ENCODE results near the gene TUBB2A. TPM values are rescaled to one million over a fixed set of nuclear protein-coding genes. Genes with fewer than 3 reads are reported as not detected.

The TUBB2A gene
- total and polyA plus RNA-seq, 2 of the 13 experiments (the other 11 are each of a cell fraction or from before 2014, with no cell fraction given) = 35.3 to 106 TPM

DNA sequence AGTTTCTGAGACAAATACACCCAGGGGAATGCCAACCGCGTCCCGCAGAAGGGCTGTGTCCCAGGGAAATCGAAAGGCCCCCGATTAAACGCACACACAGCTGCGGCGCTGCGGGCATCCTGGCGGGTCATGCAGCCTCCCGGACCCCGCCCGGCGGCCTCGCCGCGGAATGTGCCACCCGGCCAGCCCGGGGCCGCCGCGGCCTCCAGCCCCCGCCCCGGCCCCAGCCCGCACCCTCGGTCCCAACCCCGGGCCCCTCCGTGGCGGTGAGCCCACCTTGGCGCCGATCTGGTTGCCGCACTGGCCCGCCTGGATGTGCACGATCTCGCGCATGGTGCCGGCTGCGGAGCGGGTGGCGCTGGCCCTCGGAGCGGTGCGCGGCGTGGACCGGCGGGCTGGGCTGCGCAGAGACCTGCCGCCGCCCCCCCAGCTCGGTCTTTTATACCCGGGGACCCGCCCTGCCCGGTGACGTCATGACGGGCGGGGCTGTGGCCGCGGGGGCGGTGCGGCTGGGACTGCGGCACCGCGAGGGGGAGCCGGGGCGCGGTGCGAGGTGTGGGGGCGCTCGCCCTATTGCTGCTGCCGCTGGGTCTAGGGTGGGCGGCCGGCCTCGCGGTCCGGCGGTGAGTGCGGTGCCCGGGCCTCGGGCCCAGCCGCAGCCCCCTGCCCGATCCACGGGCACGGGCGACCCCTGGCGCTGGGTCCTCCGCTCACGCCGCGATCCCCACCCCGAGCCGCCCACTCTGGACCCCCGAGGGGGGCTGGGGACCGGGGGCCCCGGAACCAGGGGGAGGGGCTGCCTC is at the start of gene TUBB2A (continued):
- TF ChIP-seq, protein P1, sequence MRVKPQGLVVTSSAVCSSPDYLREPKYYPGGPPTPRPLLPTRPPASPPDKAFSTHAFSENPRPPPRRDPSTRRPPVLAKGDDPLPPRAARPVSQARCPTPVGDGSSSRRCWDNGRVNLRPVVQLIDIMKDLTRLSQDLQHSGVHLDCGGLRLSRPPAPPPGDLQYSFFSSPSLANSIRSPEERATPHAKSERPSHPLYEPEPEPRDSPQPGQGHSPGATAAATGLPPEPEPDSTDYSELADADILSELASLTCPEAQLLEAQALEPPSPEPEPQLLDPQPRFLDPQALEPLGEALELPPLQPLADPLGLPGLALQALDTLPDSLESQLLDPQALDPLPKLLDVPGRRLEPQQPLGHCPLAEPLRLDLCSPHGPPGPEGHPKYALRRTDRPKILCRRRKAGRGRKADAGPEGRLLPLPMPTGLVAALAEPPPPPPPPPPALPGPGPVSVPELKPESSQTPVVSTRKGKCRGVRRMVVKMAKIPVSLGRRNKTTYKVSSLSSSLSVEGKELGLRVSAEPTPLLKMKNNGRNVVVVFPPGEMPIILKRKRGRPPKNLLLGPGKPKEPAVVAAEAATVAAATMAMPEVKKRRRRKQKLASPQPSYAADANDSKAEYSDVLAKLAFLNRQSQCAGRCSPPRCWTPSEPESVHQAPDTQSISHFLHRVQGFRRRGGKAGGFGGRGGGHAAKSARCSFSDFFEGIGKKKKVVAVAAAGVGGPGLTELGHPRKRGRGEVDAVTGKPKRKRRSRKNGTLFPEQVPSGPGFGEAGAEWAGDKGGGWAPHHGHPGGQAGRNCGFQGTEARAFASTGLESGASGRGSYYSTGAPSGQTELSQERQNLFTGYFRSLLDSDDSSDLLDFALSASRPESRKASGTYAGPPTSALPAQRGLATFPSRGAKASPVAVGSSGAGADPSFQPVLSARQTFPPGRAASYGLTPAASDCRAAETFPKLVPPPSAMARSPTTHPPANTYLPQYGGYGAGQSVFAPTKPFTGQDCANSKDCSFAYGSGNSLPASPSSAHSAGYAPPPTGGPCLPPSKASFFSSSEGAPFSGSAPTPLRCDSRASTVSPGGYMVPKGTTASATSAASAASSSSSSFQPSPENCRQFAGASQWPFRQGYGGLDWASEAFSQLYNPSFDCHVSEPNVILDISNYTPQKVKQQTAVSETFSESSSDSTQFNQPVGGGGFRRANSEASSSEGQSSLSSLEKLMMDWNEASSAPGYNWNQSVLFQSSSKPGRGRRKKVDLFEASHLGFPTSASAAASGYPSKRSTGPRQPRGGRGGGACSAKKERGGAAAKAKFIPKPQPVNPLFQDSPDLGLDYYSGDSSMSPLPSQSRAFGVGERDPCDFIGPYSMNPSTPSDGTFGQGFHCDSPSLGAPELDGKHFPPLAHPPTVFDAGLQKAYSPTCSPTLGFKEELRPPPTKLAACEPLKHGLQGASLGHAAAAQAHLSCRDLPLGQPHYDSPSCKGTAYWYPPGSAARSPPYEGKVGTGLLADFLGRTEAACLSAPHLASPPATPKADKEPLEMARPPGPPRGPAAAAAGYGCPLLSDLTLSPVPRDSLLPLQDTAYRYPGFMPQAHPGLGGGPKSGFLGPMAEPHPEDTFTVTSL (CRISPR knock-in tag; IDR thresholded peaks at IDR 0.05; ENCODE audit: borderline replicate concordance) = peak; percentile 22; the same call in 1 of the 2 replicates
- TF ChIP-seq, protein P2, sequence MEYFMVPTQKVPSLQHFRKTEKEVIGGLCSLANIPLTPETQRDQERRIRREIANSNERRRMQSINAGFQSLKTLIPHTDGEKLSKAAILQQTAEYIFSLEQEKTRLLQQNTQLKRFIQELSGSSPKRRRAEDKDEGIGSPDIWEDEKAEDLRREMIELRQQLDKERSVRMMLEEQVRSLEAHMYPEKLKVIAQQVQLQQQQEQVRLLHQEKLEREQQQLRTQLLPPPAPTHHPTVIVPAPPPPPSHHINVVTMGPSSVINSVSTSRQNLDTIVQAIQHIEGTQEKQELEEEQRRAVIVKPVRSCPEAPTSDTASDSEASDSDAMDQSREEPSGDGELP (IDR thresholded peaks at IDR 0.05; ENCODE audit: borderline replicate concordance, low read depth) = peak; percentile 7; the same call in 1 of the 2 replicates
- TF ChIP-seq ZNF292 (CRISPR knock-in tag; IDR thresholded peaks at IDR 0.05; ENCODE audit: borderline replicate concordance, low read depth) = no peak
- TF ChIP-seq MTA1 (CRISPR knock-in tag; IDR thresholded peaks at IDR 0.05; ENCODE audit: borderline replicate concordance) = peak; percentile 60
- TF ChIP-seq SKI (IDR thresholded peaks at IDR 0.05; ENCODE audit: partially characterized antibody) = peak; percentile 71
- TF ChIP-seq TEAD3 (CRISPR knock-in tag; optimal IDR thresholded peaks at IDR 0.05; ENCODE audit: borderline replicate concordance) = peak; percentile 41
- TF ChIP-seq, protein P3, sequence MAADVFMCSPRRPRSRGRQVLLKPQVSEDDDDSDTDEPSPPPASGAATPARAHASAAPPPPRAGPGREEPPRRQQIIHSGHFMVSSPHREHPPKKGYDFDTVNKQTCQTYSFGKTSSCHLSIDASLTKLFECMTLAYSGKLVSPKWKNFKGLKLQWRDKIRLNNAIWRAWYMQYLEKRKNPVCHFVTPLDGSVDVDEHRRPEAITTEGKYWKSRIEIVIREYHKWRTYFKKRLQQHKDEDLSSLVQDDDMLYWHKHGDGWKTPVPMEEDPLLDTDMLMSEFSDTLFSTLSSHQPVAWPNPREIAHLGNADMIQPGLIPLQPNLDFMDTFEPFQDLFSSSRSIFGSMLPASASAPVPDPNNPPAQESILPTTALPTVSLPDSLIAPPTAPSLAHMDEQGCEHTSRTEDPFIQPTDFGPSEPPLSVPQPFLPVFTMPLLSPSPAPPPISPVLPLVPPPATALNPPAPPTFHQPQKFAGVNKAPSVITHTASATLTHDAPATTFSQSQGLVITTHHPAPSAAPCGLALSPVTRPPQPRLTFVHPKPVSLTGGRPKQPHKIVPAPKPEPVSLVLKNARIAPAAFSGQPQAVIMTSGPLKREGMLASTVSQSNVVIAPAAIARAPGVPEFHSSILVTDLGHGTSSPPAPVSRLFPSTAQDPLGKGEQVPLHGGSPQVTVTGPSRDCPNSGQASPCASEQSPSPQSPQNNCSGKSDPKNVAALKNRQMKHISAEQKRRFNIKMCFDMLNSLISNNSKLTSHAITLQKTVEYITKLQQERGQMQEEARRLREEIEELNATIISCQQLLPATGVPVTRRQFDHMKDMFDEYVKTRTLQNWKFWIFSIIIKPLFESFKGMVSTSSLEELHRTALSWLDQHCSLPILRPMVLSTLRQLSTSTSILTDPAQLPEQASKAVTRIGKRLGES (CRISPR knock-in tag; IDR thresholded peaks at IDR 0.05; ENCODE audit: borderline replicate concordance) = no peak; the same call in 1 of the 2 replicates
- TF ChIP-seq ZNF724P (CRISPR knock-in tag; IDR thresholded peaks at IDR 0.05; ENCODE audit: borderline replicate concordance) = peak; percentile 92
- TF ChIP-seq ZNF607 (CRISPR knock-in tag; IDR thresholded peaks at IDR 0.05; ENCODE audit: borderline replicate concordance) = peak; percentile 64
- TF ChIP-seq HNRNPL (IDR thresholded peaks at IDR 0.05; ENCODE audit: low read depth, low read length) = no peak
- TF ChIP-seq ARID2 (CRISPR knock-in tag; IDR thresholded peaks at IDR 0.05; ENCODE audit: borderline replicate concordance) = no peak
- TF ChIP-seq SOX5 (CRISPR knock-in tag; IDR thresholded peaks at IDR 0.05; ENCODE audit: borderline replicate concordance) = peak; percentile 14; the same call in 1 of the 2 replicates
- 0 out of 2 replicates have a peak, but pooled peaks have one; percentile 33 for TF ChIP-seq NFYB (CRISPR knock-in tag; IDR thresholded peaks at IDR 0.05)
- TF ChIP-seq NR2F2 (IDR thresholded peaks at IDR 0.05; ENCODE audit: borderline replicate concordance, low read depth) = no peak; the same call in 1 of the 2 replicates
- TF ChIP-seq ZBTB1 (CRISPR knock-in tag; IDR thresholded peaks at IDR 0.05; ENCODE audit: borderline replicate concordance) = no peak
- TF ChIP-seq MIER2 (CRISPR knock-in tag; IDR thresholded peaks at IDR 0.05) = no peak
- TF ChIP-seq ZFX (CRISPR knock-in tag; IDR thresholded peaks at IDR 0.05; ENCODE audit: low read depth) = peak; percentile 89
- TF ChIP-seq NCOA1 (CRISPR knock-in tag; IDR thresholded peaks at IDR 0.05) = no peak

Data from HepG2 (cell line).